ENCODE results near the gene CYP19A1.

The CYP19A1 gene

DNA sequence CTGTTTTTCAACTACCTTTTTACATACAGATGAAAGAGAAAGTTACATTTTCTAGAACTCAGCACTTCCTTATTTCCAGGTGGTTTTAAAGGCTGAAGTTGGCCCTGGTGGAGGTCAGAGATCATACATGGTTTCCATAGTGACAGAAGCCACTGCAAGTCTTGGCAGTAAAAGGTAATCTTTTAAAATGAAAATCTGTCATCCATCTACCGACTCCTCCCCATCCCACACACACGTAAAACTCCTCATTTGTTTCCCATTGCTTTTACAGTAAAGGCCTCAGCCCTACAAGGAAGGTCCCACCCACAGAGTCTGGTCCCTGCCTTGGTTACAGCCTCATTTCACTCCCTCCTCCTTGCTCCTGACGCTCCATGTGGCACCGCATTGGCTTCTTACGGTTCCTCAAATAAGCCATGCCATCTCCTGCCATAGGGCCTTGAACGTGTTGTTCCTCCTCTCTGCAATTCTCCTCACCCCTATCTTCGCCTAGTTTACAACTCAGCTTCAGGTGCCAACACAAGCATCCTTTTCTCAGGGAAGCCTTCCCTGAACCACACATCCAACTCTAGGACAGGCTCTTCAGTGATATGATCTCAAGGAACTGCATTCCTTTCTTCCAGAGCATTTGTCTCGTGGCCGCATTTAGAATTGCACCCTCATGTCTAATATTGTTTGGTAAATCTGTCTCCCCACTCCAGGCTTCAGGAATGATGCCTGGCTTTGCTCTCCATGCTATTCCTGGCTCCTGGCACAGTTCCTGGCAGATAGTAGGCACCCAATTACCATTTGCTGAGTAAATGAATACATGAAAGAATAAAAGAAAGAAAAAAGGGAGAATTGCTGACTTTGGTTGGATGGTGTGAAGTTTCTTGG is 2.6 kb downstream of the CYP19A1 start:
- Histone ChIP-seq H3K4me3 (ENCODE audit: low read length) (no peak overlapping the region), H3K9me3 (ENCODE audit: control insufficient read depth, low read length) (no peaks in the 10 kb centered on the region), H3K4me1 (ENCODE audit: control insufficient read depth, insufficient read depth, low read length) (peaks cover 30% of the 10 kb centered on the region), H3K27me3 (replicated peaks; ENCODE audit: control insufficient read depth, insufficient read depth, low read length) (peaks cover 7% of the 10 kb centered on the region), H3K9ac (ENCODE audit: low read length) (no peak overlapping the region), H3K36me3 (ENCODE audit: control insufficient read depth, insufficient read depth, low read length, severe bottlenecking) (no peaks in the 10 kb centered on the region)
- DNase-seq (ENCODE audit: low read depth) = no peak

DNA sequence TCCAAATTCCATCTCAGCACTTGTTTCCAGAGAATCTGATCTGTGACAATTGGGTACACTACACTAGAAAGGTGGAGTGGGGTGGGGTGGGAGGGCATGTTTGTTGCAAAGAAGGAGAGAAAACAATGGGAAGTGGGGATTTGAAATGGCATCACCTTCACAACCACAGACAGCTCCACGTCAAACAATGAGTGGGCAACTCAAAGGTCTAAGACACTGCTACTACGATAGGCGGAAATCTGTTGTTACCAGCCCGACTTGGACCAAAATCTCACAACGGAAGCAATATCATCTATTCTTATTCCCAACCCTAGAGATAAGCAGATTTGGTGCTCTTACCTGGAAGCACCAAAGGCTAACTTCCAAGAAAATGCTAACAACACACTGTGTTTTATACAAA is 3.3 kb downstream of the CYP19A1 start:
- Histone ChIP-seq H3K9me3 (ENCODE audit: control insufficient read depth, low read length) (no peaks in the 10 kb centered on the region), H3K4me1 (ENCODE audit: control insufficient read depth, insufficient read depth, low read length) (peaks cover 33% of the 10 kb centered on the region), H3K9ac (ENCODE audit: low read length) (no peak overlapping the region), H3K4me3 (ENCODE audit: low read length) (no peak overlapping the region), H3K27me3 (replicated peaks; ENCODE audit: control insufficient read depth, insufficient read depth, low read length) (no peaks in the 10 kb centered on the region), H3K36me3 (ENCODE audit: control insufficient read depth, insufficient read depth, low read length, severe bottlenecking) (no peaks in the 10 kb centered on the region)
- DNase-seq (ENCODE audit: low read depth) = no peak

DNA sequence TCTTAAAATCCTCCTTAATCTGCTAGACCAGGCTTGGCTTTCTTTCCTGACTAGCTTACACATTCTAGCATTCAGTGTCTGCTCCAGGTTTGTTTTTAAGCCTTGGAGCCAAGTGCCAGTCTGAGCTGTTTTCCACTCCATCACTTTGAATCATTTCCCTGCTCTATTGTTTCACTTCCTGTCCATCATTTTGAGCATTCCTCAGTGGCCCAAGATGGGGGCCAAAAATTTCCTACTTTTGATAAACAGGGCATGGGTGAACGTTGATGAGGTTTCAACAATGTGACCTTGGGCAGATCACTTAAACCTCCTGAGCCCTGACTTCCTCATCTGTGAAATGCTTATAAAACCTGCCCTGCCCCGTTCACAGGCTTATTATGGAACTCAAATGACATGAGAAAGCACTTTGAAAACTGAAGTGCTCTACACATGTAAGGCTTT is 4.4 kb downstream of the CYP19A1 start:
- Histone ChIP-seq H3K9me3 (ENCODE audit: control insufficient read depth, low read length) (no peaks in the 10 kb centered on the region), H3K4me3 (ENCODE audit: low read length) (no peak overlapping the region), H3K36me3 (ENCODE audit: control insufficient read depth, insufficient read depth, low read length, severe bottlenecking) (no peaks in the 10 kb centered on the region), H3K27me3 (replicated peaks; ENCODE audit: control insufficient read depth, insufficient read depth, low read length) (no peaks in the 10 kb centered on the region), H3K4me1 (ENCODE audit: control insufficient read depth, insufficient read depth, low read length) (peaks cover 33% of the 10 kb centered on the region), H3K9ac (ENCODE audit: low read length) (no peak overlapping the region)
- DNase-seq (ENCODE audit: low read depth) = no peak

DNA sequence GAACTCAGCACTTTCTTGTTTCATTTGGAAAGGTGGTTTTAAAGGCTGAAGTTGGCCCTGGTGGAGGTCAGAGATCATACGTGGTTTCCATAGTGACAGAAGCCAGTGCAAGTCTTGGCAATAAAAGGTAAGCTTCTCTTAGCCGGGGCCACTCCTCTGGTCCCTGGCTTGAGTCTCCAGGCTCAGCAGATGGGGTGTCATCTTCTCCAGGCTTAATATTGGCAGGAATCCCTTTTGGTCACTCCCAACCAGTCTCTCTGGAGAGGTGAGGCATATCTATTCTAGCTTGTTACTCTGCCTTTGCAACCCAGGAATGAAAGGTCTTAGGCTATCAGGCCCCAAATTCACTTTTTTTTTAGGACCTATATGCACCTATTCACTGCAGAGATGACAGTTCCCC is 4.8 kb downstream of the CYP19A1 start:
- peak overlapping the region; percentile 72 for H3K9ac ChIP-seq (ENCODE audit: low read length)
- H3K27me3 ChIP-seq (replicated peaks; ENCODE audit: control insufficient read depth, insufficient read depth, low read length) = no peaks in the 10 kb centered on the region
- no peaks in the 10 kb centered on the region for H3K9me3 ChIP-seq (ENCODE audit: control insufficient read depth, low read length)
- DNase-seq (ENCODE audit: low read depth) = no peak
- H3K4me3 ChIP-seq (ENCODE audit: low read length) = no peak overlapping the region
- no peaks in the 10 kb centered on the region for H3K36me3 ChIP-seq (ENCODE audit: control insufficient read depth, insufficient read depth, low read length, severe bottlenecking)
- peaks cover 33% of the 10 kb centered on the region for H3K4me1 ChIP-seq (ENCODE audit: control insufficient read depth, insufficient read depth, low read length)

DNA sequence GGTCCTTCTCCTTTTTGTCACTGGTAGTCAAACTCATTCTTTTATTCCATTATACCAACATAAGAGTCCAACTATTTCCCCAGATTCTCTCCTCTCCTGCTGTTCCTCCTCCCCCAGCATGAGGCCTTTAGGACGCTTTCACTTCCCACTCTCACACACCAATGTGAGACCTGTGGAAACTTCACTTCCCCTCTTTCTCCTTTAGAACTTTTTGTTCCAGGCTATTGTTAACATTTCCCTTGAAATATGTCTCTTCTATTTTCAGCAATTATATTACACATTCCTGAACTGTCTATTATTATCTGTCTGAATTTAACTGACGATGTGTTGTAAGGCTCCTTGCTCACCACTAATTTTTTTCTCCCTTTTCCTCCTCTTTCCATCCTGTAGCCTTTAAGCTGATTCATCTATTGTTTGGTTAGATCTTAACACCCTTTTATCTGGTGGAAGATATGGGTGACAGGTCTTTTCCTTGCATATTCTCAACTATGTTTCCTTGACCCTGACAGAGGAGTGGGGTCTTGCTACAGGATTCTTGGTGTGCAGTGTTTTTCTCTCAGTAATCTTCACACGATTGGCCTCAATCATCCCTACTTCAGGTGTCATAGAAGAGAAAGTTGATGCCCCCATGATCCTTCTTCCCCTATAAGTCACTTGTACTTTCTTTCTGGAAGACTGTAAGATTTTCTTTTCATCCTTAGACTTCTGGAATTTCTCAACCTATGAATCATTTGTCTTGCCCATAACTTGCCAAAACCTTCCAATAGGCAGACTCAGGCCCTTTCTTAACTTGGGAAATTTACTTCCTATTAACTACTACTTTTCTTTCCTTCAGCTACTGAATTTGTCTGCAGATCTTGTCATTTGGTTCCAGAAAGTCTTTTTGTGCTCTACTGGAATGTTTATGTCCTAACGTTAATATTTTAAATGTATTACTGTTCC is 5.9 kb downstream of the CYP19A1 start:
- H3K27me3 ChIP-seq (replicated peaks; ENCODE audit: control insufficient read depth, insufficient read depth, low read length) = no peaks in the 10 kb centered on the region
- peak; percentile 8 for DNase-seq (ENCODE audit: low read depth)
- no peaks in the 10 kb centered on the region for H3K9me3 ChIP-seq (ENCODE audit: control insufficient read depth, low read length)
- no peak overlapping the region for H3K4me3 ChIP-seq (ENCODE audit: low read length)
- H3K9ac ChIP-seq (ENCODE audit: low read length) = peak overlapping the region; percentile 72
- no peaks in the 10 kb centered on the region for H3K36me3 ChIP-seq (ENCODE audit: control insufficient read depth, insufficient read depth, low read length, severe bottlenecking)
- peaks cover 33% of the 10 kb centered on the region for H3K4me1 ChIP-seq (ENCODE audit: control insufficient read depth, insufficient read depth, low read length)

DNA sequence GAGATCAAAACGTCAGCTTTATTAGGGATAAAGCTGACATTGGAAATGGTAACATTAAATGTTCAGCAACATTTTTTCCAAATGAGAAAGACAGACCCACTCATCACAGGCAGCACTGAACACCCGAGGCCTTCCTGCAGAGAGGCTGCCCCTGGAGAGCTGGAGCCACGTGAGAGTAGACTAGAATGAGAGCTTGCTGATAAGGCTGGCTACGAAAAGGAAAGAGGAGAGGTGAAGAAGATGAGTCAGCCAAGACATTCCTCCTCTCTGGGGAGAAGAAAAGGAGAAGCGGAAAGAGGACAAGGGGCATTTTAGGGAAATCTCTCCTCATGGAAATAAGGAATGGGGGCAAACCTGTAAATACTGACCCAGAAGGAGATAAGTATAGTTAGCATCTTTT is 7.3 kb downstream of the CYP19A1 start:
- no peak overlapping the region for H3K9ac ChIP-seq (ENCODE audit: low read length)
- DNase-seq (ENCODE audit: low read depth) = no peak
- H3K36me3 ChIP-seq (ENCODE audit: control insufficient read depth, insufficient read depth, low read length, severe bottlenecking) = no peaks in the 10 kb centered on the region
- H3K9me3 ChIP-seq (ENCODE audit: control insufficient read depth, low read length) = no peaks in the 10 kb centered on the region
- no peaks in the 10 kb centered on the region for H3K27me3 ChIP-seq (replicated peaks; ENCODE audit: control insufficient read depth, insufficient read depth, low read length)
- peaks cover 33% of the 10 kb centered on the region for H3K4me1 ChIP-seq (ENCODE audit: control insufficient read depth, insufficient read depth, low read length)
- H3K4me3 ChIP-seq (ENCODE audit: low read length) = no peak overlapping the region

DNA sequence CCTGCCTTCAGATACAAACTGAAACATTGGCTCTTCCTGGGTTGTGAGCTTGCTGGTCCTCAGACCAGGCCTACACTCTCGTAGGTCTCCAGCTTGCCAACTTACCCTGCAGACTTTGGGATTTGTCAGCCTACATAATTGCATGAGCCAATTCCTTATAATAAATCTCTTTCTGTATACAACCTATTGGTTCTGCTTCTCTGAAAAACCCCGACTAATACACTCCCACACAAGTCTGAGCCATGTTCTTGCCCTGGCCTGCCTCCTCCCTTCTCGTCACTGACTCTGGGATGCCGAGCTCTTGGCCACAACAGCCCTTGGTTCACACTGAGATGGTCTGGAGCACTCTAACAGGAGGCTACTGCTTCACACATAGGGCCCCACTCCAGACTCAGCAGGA is 9.5 kb downstream of the CYP19A1 start:
- no peaks in the 10 kb centered on the region for H3K9me3 ChIP-seq (ENCODE audit: control insufficient read depth, low read length)
- H3K27me3 ChIP-seq (replicated peaks; ENCODE audit: control insufficient read depth, insufficient read depth, low read length) = no peaks in the 10 kb centered on the region
- peaks cover 34% of the 10 kb centered on the region for H3K4me1 ChIP-seq (ENCODE audit: control insufficient read depth, insufficient read depth, low read length)
- no peak overlapping the region for H3K9ac ChIP-seq (ENCODE audit: low read length)
- no peak for DNase-seq (ENCODE audit: low read depth)
- no peak overlapping the region for H3K4me3 ChIP-seq (ENCODE audit: low read length)
- no peaks in the 10 kb centered on the region for H3K36me3 ChIP-seq (ENCODE audit: control insufficient read depth, insufficient read depth, low read length, severe bottlenecking)

DNA sequence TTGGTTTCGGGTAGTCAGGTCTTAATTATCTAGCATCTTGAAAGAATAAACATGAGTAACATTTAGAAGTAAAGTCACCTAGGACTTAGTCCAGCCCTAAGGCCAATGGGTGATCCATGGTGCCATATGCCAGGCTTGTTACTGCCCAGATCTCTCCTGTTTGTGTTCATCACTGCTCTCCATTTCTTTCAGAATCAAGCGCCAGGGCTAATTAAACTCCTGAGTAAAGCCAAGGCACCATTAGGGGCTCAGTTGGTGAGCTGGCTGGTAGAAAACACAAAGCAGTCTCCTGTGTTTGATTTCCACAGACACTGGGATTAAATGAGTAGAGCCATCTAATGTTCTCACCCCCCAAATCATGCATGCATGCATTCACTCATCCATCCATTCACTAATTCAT is 11.3 kb downstream of the CYP19A1 start:
- H3K9ac ChIP-seq (ENCODE audit: low read length) = no peak overlapping the region
- no peaks in the 10 kb centered on the region for H3K36me3 ChIP-seq (ENCODE audit: control insufficient read depth, insufficient read depth, low read length, severe bottlenecking)
- no peaks in the 10 kb centered on the region for H3K9me3 ChIP-seq (ENCODE audit: control insufficient read depth, low read length)
- H3K27me3 ChIP-seq (replicated peaks; ENCODE audit: control insufficient read depth, insufficient read depth, low read length) = no peaks in the 10 kb centered on the region
- H3K4me3 ChIP-seq (ENCODE audit: low read length) = no peak overlapping the region
- DNase-seq (ENCODE audit: low read depth) = no peak
- H3K4me1 ChIP-seq (ENCODE audit: control insufficient read depth, insufficient read depth, low read length) = peaks cover 34% of the 10 kb centered on the region

DNA sequence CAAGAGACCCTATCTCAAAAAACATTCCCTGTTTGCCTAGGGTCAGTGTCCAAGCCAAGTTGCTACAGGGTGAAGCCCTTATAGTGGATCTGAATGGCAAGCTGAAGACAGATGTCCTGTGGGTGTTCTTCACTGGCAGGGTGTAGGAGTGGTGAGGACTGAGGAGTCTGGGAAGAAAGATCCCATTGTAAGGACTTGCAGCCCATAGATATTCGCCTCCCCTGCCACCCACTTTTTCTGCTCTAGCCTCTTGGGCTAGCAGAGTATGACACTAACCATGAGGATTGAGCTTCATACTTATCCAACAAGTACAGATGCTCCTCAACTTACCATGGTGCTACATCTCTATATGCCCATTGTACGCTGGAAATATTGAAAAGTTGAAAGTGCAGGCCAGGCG is 13.2 kb downstream of the CYP19A1 start:
- Histone ChIP-seq H3K27me3 (replicated peaks; ENCODE audit: control insufficient read depth, insufficient read depth, low read length) (no peaks in the 10 kb centered on the region), H3K9me3 (ENCODE audit: control insufficient read depth, low read length) (no peaks in the 10 kb centered on the region), H3K4me3 (ENCODE audit: low read length) (no peak overlapping the region), H3K36me3 (ENCODE audit: control insufficient read depth, insufficient read depth, low read length, severe bottlenecking) (no peaks in the 10 kb centered on the region), H3K9ac (ENCODE audit: low read length) (no peak overlapping the region), H3K4me1 (ENCODE audit: control insufficient read depth, insufficient read depth, low read length) (peaks cover 35% of the 10 kb centered on the region)
- no peak for DNase-seq (ENCODE audit: low read depth)

DNA sequence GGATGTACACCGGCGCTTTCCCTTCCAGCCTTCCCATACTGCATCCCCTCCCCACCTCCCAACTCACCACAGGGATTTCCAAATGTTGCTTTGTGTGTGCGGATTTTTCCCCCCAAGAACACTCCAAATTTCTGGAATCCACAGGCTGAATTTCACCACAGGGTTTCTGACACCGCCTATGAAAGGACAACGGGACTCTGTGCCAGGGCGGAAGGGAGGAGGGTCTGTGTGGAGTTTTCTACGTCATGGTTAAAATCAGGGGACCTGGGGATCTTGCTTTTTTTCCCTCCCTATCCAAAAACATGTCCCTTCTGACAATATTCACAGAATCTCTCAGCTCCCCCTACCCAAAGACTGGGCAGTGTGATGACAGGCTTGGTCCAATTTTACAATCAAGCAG is 14.6 kb downstream of the CYP19A1 start:
- Histone ChIP-seq H3K9ac (ENCODE audit: low read length) (peak overlapping the region; percentile 76), H3K9me3 (ENCODE audit: control insufficient read depth, low read length) (no peaks in the 10 kb centered on the region), H3K36me3 (ENCODE audit: control insufficient read depth, insufficient read depth, low read length, severe bottlenecking) (no peaks in the 10 kb centered on the region), H3K27me3 (replicated peaks; ENCODE audit: control insufficient read depth, insufficient read depth, low read length) (no peaks in the 10 kb centered on the region), H3K4me3 (ENCODE audit: low read length) (no peak overlapping the region), H3K4me1 (ENCODE audit: control insufficient read depth, insufficient read depth, low read length) (peaks cover 47% of the 10 kb centered on the region)
- DNase-seq (ENCODE audit: low read depth) = no peak

DNA sequence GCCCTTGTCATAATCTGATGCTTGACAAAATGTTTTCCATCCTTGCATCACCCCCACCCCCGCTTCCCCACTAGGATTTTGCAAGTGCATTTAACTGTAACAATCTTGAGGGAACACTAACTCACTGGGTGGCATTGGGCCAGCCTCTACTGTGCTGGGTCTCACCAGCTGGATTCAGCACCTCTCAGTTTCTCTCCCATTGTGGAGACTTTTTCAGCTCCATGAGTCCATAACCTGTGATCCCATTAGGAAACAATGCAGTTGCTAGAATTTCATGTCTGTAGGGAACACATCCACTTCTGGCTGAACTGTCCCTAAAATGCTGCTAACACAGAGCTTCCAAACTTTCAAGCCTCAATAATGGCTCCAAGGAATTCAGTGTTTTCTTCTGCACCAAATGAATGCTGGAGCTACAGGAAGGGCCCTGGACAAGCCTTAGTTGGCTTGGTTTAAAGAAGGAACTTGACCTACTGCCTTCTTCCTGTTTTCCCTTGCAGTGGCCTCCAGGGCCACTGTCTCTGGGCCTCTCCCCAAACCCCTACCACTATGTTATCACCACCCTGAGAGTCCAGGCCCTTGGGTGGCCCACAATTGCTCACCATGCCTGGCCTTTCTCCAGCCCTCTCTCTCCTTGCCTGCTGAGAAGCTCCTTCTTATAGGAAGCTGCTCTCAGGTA is 15.6 kb downstream of the CYP19A1 start:
- H3K27me3 ChIP-seq (replicated peaks; ENCODE audit: control insufficient read depth, insufficient read depth, low read length) = no peaks in the 10 kb centered on the region
- H3K9ac ChIP-seq (ENCODE audit: low read length) = peak overlapping the region; percentile 76
- H3K4me3 ChIP-seq (ENCODE audit: low read length) = peak overlapping the region; percentile 35
- H3K9me3 ChIP-seq (ENCODE audit: control insufficient read depth, low read length) = no peaks in the 10 kb centered on the region
- peak; percentile 67 for DNase-seq (ENCODE audit: low read depth)
- no peaks in the 10 kb centered on the region for H3K36me3 ChIP-seq (ENCODE audit: control insufficient read depth, insufficient read depth, low read length, severe bottlenecking)
- peaks cover 55% of the 10 kb centered on the region for H3K4me1 ChIP-seq (ENCODE audit: control insufficient read depth, insufficient read depth, low read length)
